GM18507 (cell line): Measurements from ENCODE around the gene NUP43.
"Not testable (repeated sequence)": the region's sequence is repeated elsewhere in the genome, so short reads cannot be mapped to it uniquely, and the experiment has no call there.

Source experiments
- DNase-seq: peaks from one replicate; pipeline ENCODE4 v3.0.0; 2011; ENCODE audit warnings: low read depth; ENCODE audit not compliant: insufficient read length; ENCODE audit errors: extremely low spot score
- FAIRE-seq: peaks from 2 replicates; lab custom pipeline; 2011; peaks lifted over from hg19 to GRCh38; lab: Jason Lieb, UNC

Gene NUP43

GRCh38 chr6:149746147-149746946, at the start of gene NUP43:
NUP43 (minus strand) TSS chr6:149746529; CDS start chr6:149746495, 34 bp downstream.
- DNase-seq, result peak; percentile 75
- FAIRE-seq, result peak; percentile 88

GRCh38 chr6:149783551-149783950, 37.2 kb upstream of the NUP43 start:
- no peak for FAIRE-seq
- no peak for DNase-seq

GRCh38 chr6:149782337-149782736, 36.0 kb upstream of the NUP43 start:
- FAIRE-seq (no peak), DNase-seq (no peak)

- FAIRE-seq (no peak), DNase-seq (no peak)
These were observed 35.4 kb upstream of the NUP43 start for GRCh38 chr6:149781715-149782114.

GRCh38 chr6:149779644-149779963, 33.3 kb upstream of the NUP43 start:
- FAIRE-seq, result no peak
- no peak for DNase-seq

- FAIRE-seq, result no peak
These were observed 31.3 kb upstream of the NUP43 start for GRCh38 chr6:149777624-149778023.

GRCh38 chr6:149771925-149772324, 25.6 kb upstream of the NUP43 start:
- FAIRE-seq, result no peak
- no peak for DNase-seq

More at GRCh38 chr6:149777624-149778023, 31.3 kb upstream of the NUP43 start:
- DNase-seq, result no peak

- DNase-seq, result no peak
- no peak for FAIRE-seq
These were observed 24.9 kb upstream of the NUP43 start for GRCh38 chr6:149771185-149771584.

GRCh38 chr6:149769676-149770075, 23.3 kb upstream of the NUP43 start:
- no peak for DNase-seq
- FAIRE-seq, result no peak

GRCh38 chr6:149766156-149766769, 19.9 kb upstream of the NUP43 start:
- DNase-seq (no peak), FAIRE-seq (no peak)

- DNase-seq, result no peak
- no peak for FAIRE-seq
These were observed 17.5 kb upstream of the NUP43 start for GRCh38 chr6:149763866-149764265.

- FAIRE-seq (peak; percentile 84), DNase-seq (no peak)
These were observed 15.1 kb upstream of the NUP43 start for GRCh38 chr6:149761438-149761837.

- no peak for DNase-seq
- no peak for FAIRE-seq
These were observed 9.9 kb upstream of the NUP43 start for GRCh38 chr6:149756261-149756636.

GRCh38 chr6:149755300-149756260, 9.3 kb upstream of the NUP43 start:
- DNase-seq (no peak), FAIRE-seq (peak; percentile 86)

- FAIRE-seq (peak; percentile 35), DNase-seq (no peak)
These were observed 8.2 kb upstream of the NUP43 start for GRCh38 chr6:149754548-149754947.

GRCh38 chr6:149753374-149753637, 7.0 kb upstream of the NUP43 start:
- not testable (repeated sequence) for DNase-seq, FAIRE-seq

GRCh38 chr6:149752600-149753373, 6.5 kb upstream of the NUP43 start:
- DNase-seq (no peak), FAIRE-seq (no peak)

- FAIRE-seq, DNase-seq: not testable (repeated sequence)
These were observed 5.6 kb upstream of the NUP43 start for GRCh38 chr6:149751920-149752319.

GRCh38 chr6:149751239-149751638, 4.9 kb upstream of the NUP43 start:
- no peak for DNase-seq
- FAIRE-seq, result no peak
